SK-N-SH (cell line): ENCODE data around the gene HYAL1. TPM values are rescaled to one million over a fixed set of nuclear protein-coding genes. Genes with fewer than 3 reads are reported as not detected.

Source experiments
- CTCF ChIA-PET: fragments of 300-600, 350-600 bp; formaldehyde crosslinking; extraction: SDS; loops from one replicate; lab custom pipeline; 2021; lab: Yijun Ruan, JAX
- POLR2A ChIA-PET: fragments of 350-600 bp; sonication (Branson Sonifier 250); formaldehyde crosslinking; extraction: SDS; loops from one replicate; lab custom pipeline; 2020; ENCODE audit warnings: antibody characterized with exemption, inconsistent platforms; lab: Yijun Ruan, JAX
- DNase-seq: peaks from one replicate; pipeline ENCODE4 v3.0.0; 2012
- H2AFZ ChIP-seq: fragments of 200-600 bp; sonication (generic); 2 replicates; pipeline ENCODE4 v1.8.1; 2016; ENCODE audit warnings: antibody characterized with exemption, mild to moderate bottlenecking, low read depth
- H3F3A ChIP-seq: fragments of 200-600 bp; sonication (generic); replicated peaks from 2 replicates; pipeline ENCODE3; 2016; ENCODE audit warnings: antibody characterized with exemption, mild to moderate bottlenecking; ENCODE audit not compliant: insufficient read depth
- H3K27ac ChIP-seq, 2 experiments: fragments of 200-500 bp in 1 of 2; fragments of 200-600 bp in 1 of 2; sonication (Bioruptor generic) in 1 of 2; sonication (generic), shearing (Covaris generic) in 1 of 2; 2 replicates each; pipeline versions ENCODE4 v1.5.1 to v1.6.1; 2014 to 2016; ENCODE audit warnings: low read depth in 2 of 2, inconsistent platforms in 1 of 2, low read length in 1 of 2, mild to moderate bottlenecking in 1 of 2, mixed read lengths in 1 of 2
- H3K27me3 ChIP-seq: fragments of 200-600 bp; sonication (generic), shearing (Covaris generic); 2 replicates; pipeline ENCODE4 v1.6.1; 2016; ENCODE audit warnings: mixed run types; ENCODE audit not compliant: insufficient read depth
- H3K36me3 ChIP-seq, 2 experiments: fragments of 200-500 bp in 1 of 2; fragments of 200-600 bp in 1 of 2; sonication (Bioruptor generic) in 1 of 2; sonication (generic) in 1 of 2; replicated peaks in 1 of 2; 2 replicates each; pipeline versions ENCODE3 to v1.5.1; 2014 to 2016; ENCODE audit warnings: low read length in 1 of 2, mild to moderate bottlenecking in 1 of 2; ENCODE audit not compliant: insufficient read depth in 2 of 2, control insufficient read depth in 1 of 2
- H3K4me1 ChIP-seq, 2 experiments: fragments of 200-500 bp in 1 of 2; fragments of 200-600 bp in 1 of 2; sonication (Bioruptor generic) in 1 of 2; sonication (generic), shearing (Covaris generic) in 1 of 2; 2 replicates each; pipeline versions ENCODE4 v1.5.1 to v1.6.1; 2014 to 2016; ENCODE audit warnings: low read depth in 1 of 2, low read length in 1 of 2, mixed run types in 1 of 2; ENCODE audit not compliant: insufficient read depth in 2 of 2, control insufficient read depth in 1 of 2
- H3K4me2 ChIP-seq: fragments of 200-600 bp; sonication (generic), shearing (Covaris generic); 2 replicates; pipeline ENCODE4 v1.6.1; 2017; ENCODE audit warnings: mixed run types
- H3K4me3 ChIP-seq, 2 experiments: fragments of 200-500 bp in 1 of 2; fragments of 200-600 bp in 1 of 2; sonication (Bioruptor generic) in 1 of 2; sonication (generic), shearing (Covaris generic) in 1 of 2; 2 replicates each; pipeline versions ENCODE4 v1.5.1 to v1.8.1; 2014 to 2016; ENCODE audit warnings: low read depth in 2 of 2, inconsistent platforms in 1 of 2, low read length in 1 of 2, mild to moderate bottlenecking in 1 of 2, mixed read lengths in 1 of 2, moderate library complexity in 1 of 2
- H3K79me2 ChIP-seq: fragments of 200-600 bp; sonication (generic); 2 replicates; pipeline ENCODE4 v1.8.1; 2017; ENCODE audit warnings: mild to moderate bottlenecking; ENCODE audit not compliant: insufficient read depth
- H3K9ac ChIP-seq: fragments of 200-600 bp; sonication (generic); 2 replicates; pipeline ENCODE4 v1.6.1; 2017; ENCODE audit warnings: mixed run types
- H3K9me2 ChIP-seq: fragments of 200-600 bp; sonication (generic); 2 replicates; pipeline ENCODE4 v1.6.1; 2017; ENCODE audit warnings: mixed run types
- H3K9me3 ChIP-seq: fragments of 200-600 bp; sonication (generic); 2 replicates; pipeline ENCODE4 v1.6.1; 2017; ENCODE audit warnings: mixed run types, mild to moderate bottlenecking, moderate library complexity
- H4K20me1 ChIP-seq: fragments of 200-600 bp; sonication (generic); 2 replicates; pipeline ENCODE4 v1.6.1; 2017; ENCODE audit warnings: mild to moderate bottlenecking, mixed run types; ENCODE audit not compliant: insufficient read depth
- FOSL2 ChIP-seq: IDR thresholded peaks from 2 replicates; pipeline ENCODE4 v1.4.0; 2012; ENCODE audit warnings: low read depth, mild to moderate bottlenecking, moderate library complexity, borderline replicate concordance
- GATA2 ChIP-seq: sonication (generic); formaldehyde crosslinking; IDR thresholded peaks from 2 replicates; pipeline ENCODE4 v1.5.0; 2020; ENCODE audit warnings: mild to moderate bottlenecking, missing genetic modification reagents
- MXI1 ChIP-seq: IDR thresholded peaks from 2 replicates; pipeline ENCODE4 v1.6.1; 2012; ENCODE audit warnings: mild to moderate bottlenecking, low read depth, low read length, improper control_type of control experiment
- TEAD4 ChIP-seq: IDR thresholded peaks from 2 replicates; pipeline ENCODE4 v1.4.0; 2012; ENCODE audit warnings: mild to moderate bottlenecking, borderline replicate concordance; ENCODE audit not compliant: insufficient read depth
- WGBS: methylation state at CpG from one replicate; pipeline ENCODE4 v1.1.6; 2017; ENCODE audit warnings: low lambda C conversion rate; 5-methylcytosine and 5-hydroxymethylcytosine counted together
- polyA plus RNA-seq, 3 experiments: library from polyadenylated mRNA; depleted of rRNA; stranded (reverse); fragments of >200 nt; gene quantifications; 2 replicates each; pipeline ENCODE4 v1.2.3, GENCODE V29; 2012
- TF ChIP-seq, protein P1 (sequence below): fragments of 200-600 bp; sonication (generic); IDR thresholded peaks from 2 replicates; pipeline ENCODE4 v1.6.1; 2017; ENCODE audit warnings: antibody characterized with exemption, mild to moderate bottlenecking, moderate library complexity
- TF ChIP-seq, protein P2 (sequence below): fragments of 150-350 bp; IDR thresholded peaks from 2 replicates; pipeline ENCODE4 v1.6.1; 2016; ENCODE audit warnings: mild to moderate bottlenecking, low read depth, low read length
- TF ChIP-seq, protein P3 (sequence below): IDR thresholded peaks from 2 replicates; pipeline ENCODE4 v1.4.0; 2012; ENCODE audit warnings: low read depth, borderline replicate concordance
- TF ChIP-seq, protein P4 (sequence below): IDR thresholded peaks from 2 replicates; pipeline ENCODE4 v1.6.1; 2012; ENCODE audit warnings: mild to moderate bottlenecking, low read depth, low read length, moderate library complexity

The HYAL1 gene
- polyA plus RNA-seq, 1 of the 3 experiments (the other 2 are of a cell fraction), result 0.30 TPM

DNA sequence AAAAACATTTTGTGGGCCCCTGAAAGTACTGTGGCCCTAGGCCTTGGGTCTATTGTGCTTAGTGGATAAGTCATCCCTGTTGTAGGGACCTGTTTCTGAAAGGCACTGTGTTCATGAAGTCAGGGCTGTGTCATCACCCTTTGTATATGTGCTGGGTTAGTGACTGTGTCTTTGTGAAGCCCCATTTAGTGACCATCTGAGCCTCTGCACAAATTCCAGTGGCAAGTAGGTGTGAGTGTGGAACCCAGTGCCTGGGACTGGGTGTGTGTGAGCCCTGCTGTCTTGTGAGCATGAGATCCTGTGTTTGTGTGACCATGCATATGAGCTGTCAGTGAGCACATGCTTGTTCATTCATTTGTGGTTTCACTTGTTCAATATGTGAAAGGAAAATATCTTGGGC, 1.2 kb upstream of the HYAL1 start:
- ChIA-PET CTCF (interaction anchor here (0.7 to 7.7 kb wide), 4 partner anchors 15 to 110 kb away, joined by 3 to 45 read pairs (median 4); no protein-coding TSS in a partner anchor), POLR2A (no interaction called here)
- H3K4me2 ChIP-seq, result no peak overlapping the region
- no peak overlapping the region for H2AFZ ChIP-seq
- peaks cover 15% of the 10 kb centered on the region; the same call in 1 of the 2 replicates for H3K9me3 ChIP-seq
- H3K4me3 ChIP-seq, result no peak overlapping the region
- H3F3A ChIP-seq, result peaks cover 4% of the 10 kb centered on the region
- H3K9ac ChIP-seq, result no peak overlapping the region
- H4K20me1 ChIP-seq, result no peaks in the 10 kb centered on the region
- peaks cover 4 to 29% of the 10 kb centered on the region in 2 experiments; a peak in 2 of 4 replicates for H3K4me1 ChIP-seq
- H3K27ac ChIP-seq, result no peak overlapping the region
- no peaks in the 10 kb centered on the region for H3K27me3 ChIP-seq
- no peaks in the 10 kb centered on the region for H3K79me2 ChIP-seq
- TF ChIP-seq, protein P1, sequence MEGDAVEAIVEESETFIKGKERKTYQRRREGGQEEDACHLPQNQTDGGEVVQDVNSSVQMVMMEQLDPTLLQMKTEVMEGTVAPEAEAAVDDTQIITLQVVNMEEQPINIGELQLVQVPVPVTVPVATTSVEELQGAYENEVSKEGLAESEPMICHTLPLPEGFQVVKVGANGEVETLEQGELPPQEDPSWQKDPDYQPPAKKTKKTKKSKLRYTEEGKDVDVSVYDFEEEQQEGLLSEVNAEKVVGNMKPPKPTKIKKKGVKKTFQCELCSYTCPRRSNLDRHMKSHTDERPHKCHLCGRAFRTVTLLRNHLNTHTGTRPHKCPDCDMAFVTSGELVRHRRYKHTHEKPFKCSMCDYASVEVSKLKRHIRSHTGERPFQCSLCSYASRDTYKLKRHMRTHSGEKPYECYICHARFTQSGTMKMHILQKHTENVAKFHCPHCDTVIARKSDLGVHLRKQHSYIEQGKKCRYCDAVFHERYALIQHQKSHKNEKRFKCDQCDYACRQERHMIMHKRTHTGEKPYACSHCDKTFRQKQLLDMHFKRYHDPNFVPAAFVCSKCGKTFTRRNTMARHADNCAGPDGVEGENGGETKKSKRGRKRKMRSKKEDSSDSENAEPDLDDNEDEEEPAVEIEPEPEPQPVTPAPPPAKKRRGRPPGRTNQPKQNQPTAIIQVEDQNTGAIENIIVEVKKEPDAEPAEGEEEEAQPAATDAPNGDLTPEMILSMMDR, result no peak
- TF ChIP-seq FOSL2 (no peak), GATA2 (CRISPR knock-in tag) (no peak)
- H3K9me2 ChIP-seq, result no peaks in the 10 kb centered on the region
- no peak for DNase-seq
- H3K36me3 ChIP-seq, result peaks cover 0 to 10% of the 10 kb centered on the region in 2 experiments

DNA sequence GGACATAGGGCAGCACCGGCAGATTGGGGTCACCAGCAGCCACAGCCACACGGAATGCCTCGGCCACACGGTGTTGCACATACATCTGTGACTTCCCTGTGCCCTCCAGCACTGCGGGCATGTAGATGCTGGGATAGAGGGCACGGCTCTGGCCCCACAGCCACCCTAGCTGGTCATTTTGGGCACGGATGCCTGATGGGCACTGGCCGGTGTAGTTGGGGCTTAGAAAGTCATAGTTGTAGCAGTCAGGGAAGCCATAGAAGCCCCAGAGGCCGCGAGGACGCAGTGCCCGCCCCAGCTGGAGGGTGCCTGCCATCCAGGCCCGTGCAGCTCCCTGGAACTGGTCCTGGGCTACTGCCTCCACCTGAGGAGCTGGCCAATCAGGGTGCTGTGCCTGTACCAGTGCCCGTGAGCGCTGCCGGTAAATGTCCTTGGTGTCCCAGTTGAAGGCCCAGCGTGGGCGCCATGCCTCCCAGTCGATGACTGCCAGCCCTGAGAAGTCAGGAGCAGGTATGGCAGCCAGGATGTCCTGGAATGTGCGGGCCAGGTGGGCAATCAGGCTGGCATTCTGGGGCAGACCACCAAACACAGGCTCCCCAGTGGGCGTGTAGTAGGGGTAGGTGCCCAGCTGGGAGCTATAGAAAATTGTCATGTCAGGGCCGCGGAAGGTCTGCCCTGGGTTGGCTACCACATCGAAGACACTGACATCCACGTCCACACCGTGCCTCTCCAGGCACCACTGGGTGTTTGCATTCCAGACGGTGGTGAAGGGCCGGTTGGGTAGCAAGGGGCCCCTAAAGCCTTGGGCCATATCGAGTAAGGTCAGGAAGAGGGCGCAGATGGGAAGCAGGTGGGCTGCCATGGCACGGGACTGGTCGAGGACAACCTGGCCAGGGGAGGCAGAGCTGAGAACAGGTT, 1.0 kb downstream of the HYAL1 start:
- ChIA-PET CTCF (interaction anchor here (0.8 to 7.7 kb wide), 7 partner anchors 17 to 243 kb away, joined by 3 to 45 read pairs (median 5); partner anchors contain the start of gene TUSC2), POLR2A (no interaction called here)
- Histone ChIP-seq H3K9me3 (0 out of 2 replicates have a peak, but pooled peaks cover 7% of the 10 kb centered on the region), H3K9me2 (no peaks in the 10 kb centered on the region), H4K20me1 (no peaks in the 10 kb centered on the region), H3K4me2 (no peak overlapping the region), H3K9ac (no peak overlapping the region), H3K36me3 (peaks cover 0 to 2% of the 10 kb centered on the region in 2 experiments), H2AFZ (no peak overlapping the region), H3K27ac (peak overlapping the region in 1 of 2 experiments; percentile 76; a peak in 2 of 4 replicates), H3K79me2 (peaks cover 7% of the 10 kb centered on the region; the same call in 1 of the 2 replicates), H3K4me1 (peaks cover 10 to 38% of the 10 kb centered on the region in 2 experiments; a peak in 2 of 4 replicates), H3K4me3 (no peak overlapping the region), H3F3A (no peaks in the 10 kb centered on the region), H3K27me3 (no peaks in the 10 kb centered on the region)
- WGBS, result 86% methylated on average over 19 of the region's 32 CpGs
- DNase-seq, result no peak
- no peak for TF ChIP-seq TEAD4
- TF ChIP-seq, protein P2, sequence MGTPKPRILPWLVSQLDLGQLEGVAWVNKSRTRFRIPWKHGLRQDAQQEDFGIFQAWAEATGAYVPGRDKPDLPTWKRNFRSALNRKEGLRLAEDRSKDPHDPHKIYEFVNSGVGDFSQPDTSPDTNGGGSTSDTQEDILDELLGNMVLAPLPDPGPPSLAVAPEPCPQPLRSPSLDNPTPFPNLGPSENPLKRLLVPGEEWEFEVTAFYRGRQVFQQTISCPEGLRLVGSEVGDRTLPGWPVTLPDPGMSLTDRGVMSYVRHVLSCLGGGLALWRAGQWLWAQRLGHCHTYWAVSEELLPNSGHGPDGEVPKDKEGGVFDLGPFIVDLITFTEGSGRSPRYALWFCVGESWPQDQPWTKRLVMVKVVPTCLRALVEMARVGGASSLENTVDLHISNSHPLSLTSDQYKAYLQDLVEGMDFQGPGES, result no peak
- TF ChIP-seq, protein P3, sequence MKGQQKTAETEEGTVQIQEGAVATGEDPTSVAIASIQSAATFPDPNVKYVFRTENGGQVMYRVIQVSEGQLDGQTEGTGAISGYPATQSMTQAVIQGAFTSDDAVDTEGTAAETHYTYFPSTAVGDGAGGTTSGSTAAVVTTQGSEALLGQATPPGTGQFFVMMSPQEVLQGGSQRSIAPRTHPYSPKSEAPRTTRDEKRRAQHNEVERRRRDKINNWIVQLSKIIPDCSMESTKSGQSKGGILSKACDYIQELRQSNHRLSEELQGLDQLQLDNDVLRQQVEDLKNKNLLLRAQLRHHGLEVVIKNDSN, result no peak
- TF ChIP-seq GATA2 (CRISPR knock-in tag), result no peak
- no peak for TF ChIP-seq MXI1
- TF ChIP-seq, protein P4, sequence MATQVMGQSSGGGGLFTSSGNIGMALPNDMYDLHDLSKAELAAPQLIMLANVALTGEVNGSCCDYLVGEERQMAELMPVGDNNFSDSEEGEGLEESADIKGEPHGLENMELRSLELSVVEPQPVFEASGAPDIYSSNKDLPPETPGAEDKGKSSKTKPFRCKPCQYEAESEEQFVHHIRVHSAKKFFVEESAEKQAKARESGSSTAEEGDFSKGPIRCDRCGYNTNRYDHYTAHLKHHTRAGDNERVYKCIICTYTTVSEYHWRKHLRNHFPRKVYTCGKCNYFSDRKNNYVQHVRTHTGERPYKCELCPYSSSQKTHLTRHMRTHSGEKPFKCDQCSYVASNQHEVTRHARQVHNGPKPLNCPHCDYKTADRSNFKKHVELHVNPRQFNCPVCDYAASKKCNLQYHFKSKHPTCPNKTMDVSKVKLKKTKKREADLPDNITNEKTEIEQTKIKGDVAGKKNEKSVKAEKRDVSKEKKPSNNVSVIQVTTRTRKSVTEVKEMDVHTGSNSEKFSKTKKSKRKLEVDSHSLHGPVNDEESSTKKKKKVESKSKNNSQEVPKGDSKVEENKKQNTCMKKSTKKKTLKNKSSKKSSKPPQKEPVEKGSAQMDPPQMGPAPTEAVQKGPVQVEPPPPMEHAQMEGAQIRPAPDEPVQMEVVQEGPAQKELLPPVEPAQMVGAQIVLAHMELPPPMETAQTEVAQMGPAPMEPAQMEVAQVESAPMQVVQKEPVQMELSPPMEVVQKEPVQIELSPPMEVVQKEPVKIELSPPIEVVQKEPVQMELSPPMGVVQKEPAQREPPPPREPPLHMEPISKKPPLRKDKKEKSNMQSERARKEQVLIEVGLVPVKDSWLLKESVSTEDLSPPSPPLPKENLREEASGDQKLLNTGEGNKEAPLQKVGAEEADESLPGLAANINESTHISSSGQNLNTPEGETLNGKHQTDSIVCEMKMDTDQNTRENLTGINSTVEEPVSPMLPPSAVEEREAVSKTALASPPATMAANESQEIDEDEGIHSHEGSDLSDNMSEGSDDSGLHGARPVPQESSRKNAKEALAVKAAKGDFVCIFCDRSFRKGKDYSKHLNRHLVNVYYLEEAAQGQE, result no peak
